COLO829 (cell line): ENCODE results near the gene IGFBP7.

Experiments
- DNase-seq: peaks from one replicate; pipeline ENCODE4 v3.0.0; 2012; ENCODE audit warnings: low spot score

The IGFBP7 gene

GRCh38 chr4:57042711-57043169 is 67.4 kb downstream of the IGFBP7 start:
- no peak for DNase-seq

GRCh38 chr4:57041020-57041419 is 69.2 kb downstream of the IGFBP7 start:
- DNase-seq, result no peak

GRCh38 chr4:57040510-57040909 is 69.7 kb downstream of the IGFBP7 start:
- DNase-seq, result no peak

GRCh38 chr4:57039345-57039744 is 70.8 kb downstream of the IGFBP7 start:
- no peak for DNase-seq

GRCh38 chr4:57037982-57038604 is 72.1 kb downstream of the IGFBP7 start:
- peak; percentile 56 for DNase-seq

GRCh38 chr4:57034520-57034919 is 75.7 kb downstream of the IGFBP7 start:
- DNase-seq, result no peak

- no peak for DNase-seq
These were observed 87.1 kb downstream of the IGFBP7 start for GRCh38 chr4:57023104-57023503.

GRCh38 chr4:57020467-57021101 is 89.6 kb downstream of the IGFBP7 start:
- peak; percentile 89 for DNase-seq

GRCh38 chr4:57018980-57019379 is 91.2 kb downstream of the IGFBP7 start:
- DNase-seq, result no peak

- no peak for DNase-seq
These were observed 96.6 kb downstream of the IGFBP7 start for GRCh38 chr4:57013543-57014120.

GRCh38 chr4:56999751-57000150 is 110.4 kb downstream of the IGFBP7 start:
- DNase-seq, result no peak

GRCh38 chr4:56995525-56995924 is 114.7 kb downstream of the IGFBP7 start:
- DNase-seq, result peak; percentile 64

- no peak for DNase-seq
These were observed 119.9 kb downstream of the IGFBP7 start for GRCh38 chr4:56990109-56990905.

- no peak for DNase-seq
These were observed 123.2 kb downstream of the IGFBP7 start for GRCh38 chr4:56986952-56987351.

- no peak for DNase-seq
These were observed 124.0 kb downstream of the IGFBP7 start for GRCh38 chr4:56986192-56986591.

GRCh38 chr4:56981795-56982201 is 128.4 kb downstream of the IGFBP7 start:
- no peak for DNase-seq
